NOMO-1 (cell line): ENCODE measurements around the gene BMPR1B.

Experiments
- DNase-seq, 2 experiments: peaks; one replicate each; lab custom pipeline; 2025; ENCODE audit not compliant: unreplicated experiment in 2 of 2; lab: John Stamatoyannopoulos, UW

Gene BMPR1B

DNA sequence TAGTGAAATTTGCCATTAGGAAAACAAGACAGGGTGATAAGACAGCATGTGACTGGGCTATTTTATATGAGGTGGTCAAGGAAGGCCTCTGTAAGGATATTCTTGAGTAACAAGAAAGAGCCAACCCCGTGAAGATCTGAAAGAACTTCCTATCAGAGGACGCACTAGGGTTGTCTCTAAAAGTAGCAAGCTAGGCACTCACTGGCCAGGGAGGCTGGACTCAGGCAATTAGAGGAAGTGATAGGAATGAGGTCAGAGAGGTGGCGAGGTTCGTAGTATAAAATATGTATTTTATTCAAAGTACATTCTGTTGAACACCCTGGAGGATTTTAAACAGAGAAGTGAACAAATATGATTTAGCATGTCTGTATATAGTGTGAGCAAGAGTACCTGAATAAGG, 4.6 kb downstream of the BMPR1B start:
- no peak for DNase-seq

DNA sequence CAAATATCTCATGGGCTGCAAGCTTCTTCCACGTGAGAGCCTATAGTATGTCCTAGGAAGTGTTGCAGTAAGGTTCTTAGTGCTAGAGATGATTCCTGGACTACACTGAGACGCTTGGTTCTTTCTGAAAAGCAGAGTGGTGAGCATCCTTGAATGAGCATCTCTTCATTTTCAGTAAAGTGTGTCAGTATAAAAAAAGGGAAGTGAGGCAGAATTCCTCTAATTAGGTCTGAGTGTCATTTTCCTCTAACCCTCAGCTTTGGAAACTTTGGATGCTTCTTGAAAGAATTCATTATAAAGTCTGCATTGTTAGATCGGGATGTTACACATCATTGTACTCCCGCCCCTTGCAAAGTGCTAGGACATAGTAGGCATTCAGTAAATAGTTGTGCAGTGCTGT, 5.2 kb downstream of the BMPR1B start:
- DNase-seq, result no peak

DNA sequence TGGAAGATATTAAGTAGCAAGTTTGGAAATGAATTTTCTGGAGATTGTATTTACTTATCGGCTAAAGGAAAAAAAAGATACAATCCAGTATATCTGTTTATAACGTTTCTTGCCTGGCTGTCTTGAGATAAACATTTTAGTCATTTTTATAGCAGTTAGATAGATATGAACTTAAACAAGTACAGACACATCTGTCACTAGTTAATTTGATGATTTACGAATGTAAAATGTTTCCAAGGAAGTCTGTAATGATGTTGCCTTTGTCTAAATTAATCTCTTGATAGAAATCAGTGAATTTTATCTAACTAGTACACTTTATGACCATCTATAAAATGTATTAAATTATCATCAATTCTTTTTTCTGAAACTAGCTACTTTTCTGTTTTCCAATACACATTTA, 5.7 kb downstream of the BMPR1B start:
- no peak for DNase-seq

DNA sequence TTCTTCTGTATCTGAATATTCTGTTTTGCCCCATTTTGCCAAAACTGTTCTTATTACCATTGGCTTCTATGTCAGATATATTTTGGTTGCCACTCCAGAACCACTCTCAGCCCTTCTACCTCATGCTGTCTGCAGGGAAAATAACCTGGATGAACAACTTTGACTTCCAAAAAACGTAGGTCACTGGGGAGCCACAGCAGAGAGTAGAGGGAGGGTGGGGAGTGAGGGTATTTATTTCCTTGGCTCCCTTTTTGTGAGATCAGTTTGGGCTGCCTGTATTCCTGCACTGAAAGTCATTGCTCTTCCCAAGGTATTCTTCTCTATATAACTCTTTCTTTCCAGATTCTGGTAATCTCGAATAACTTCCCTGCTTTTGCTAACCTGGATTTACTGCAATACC, 6.3 kb downstream of the BMPR1B start:
- DNase-seq, result no peak

DNA sequence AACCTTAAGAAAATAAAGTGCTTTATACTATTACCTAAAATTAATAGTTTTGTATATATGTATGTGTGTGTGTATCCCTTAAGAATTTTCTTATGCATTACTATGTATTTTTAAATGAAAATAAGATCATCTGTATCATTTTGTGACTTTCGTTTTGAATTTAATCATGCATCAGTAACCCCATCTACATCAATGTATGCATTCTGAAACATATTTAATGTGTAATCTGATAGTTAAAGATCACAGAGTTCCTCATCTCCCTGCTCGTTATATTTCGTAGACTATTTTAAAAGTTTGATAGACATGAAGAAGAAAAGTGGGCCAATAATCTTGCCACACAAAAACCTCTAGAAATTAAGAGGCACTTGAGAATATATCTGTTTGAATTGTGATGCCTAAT, 7.4 kb downstream of the BMPR1B start:
- DNase-seq, result no peak

GRCh38 chr4:94765648-94766047, 7.9 kb downstream of the BMPR1B start:
- no peak for DNase-seq

- DNase-seq, result no peak
Measured at GRCh38 chr4:94766856-94767255, 9.1 kb downstream of the BMPR1B start.

DNA sequence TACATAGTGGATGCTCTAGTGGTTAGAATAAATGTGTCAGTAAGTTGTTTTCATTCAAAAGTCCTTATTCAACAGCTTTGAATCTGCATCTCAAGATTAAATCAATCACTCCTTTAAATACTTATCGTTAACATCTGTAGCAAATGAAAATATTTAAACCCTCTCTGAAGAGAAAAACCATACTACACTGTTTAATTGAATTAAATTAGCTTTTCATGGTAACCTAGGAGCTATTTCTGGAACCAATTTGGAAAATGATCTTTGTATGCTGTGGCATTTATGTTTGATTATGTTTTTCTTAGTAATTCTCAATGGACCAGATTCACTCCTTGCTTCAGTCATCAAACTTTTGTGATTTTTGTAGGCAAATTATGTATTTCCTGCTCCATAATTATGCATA, 9.7 kb downstream of the BMPR1B start:
- no peak for DNase-seq

GRCh38 chr4:94782707-94783106, 25.0 kb downstream of the BMPR1B start:
- no peak for DNase-seq

- DNase-seq, result no peak
Measured at GRCh38 chr4:94791701-94792100, 33.9 kb downstream of the BMPR1B start.

DNA sequence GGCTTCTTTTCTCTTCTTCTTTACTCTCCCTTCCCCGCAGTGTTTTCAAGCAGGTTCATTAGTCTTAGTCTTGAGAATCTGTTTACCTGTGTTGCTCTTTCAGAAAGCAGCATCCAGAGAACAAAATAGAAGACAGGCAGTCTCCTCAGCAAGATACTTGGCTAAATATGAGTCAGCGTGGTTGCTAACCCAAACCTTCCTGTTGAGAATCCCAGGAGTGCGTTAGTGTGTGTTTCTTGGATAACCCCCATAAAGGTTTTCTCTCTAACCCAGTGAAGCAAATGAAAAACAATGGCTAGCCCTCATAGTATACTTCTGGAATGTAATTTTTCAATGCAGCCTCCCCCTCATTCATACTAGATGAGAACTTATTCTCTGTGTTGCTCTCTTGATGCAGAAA, 41.1 kb downstream of the BMPR1B start:
- no peak for DNase-seq

GRCh38 chr4:94801016-94801415, 43.3 kb downstream of the BMPR1B start:
- no peak for DNase-seq

- DNase-seq, result no peak
Measured at GRCh38 chr4:94802091-94802490, 44.3 kb downstream of the BMPR1B start.

- DNase-seq, result no peak
Measured at GRCh38 chr4:94803181-94803580, 45.4 kb downstream of the BMPR1B start.

DNA sequence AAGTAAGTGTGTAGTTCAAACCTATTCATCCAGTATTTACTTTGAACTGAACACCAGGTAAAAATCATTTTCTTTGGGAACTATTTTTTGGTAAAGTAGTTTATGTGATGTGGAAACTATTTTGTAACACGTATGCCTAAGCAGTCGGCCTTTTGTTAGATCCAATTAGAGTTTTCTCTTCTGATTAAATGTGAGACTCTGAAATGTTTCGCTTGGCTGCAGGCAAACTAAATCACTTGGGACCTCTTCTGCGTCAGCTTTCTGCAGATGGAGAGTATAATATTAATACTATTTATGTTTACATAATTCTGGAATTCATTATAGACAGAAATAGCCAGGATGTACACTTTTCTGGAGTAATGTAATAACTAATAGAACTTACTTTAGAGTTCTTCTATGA, 46.9 kb downstream of the BMPR1B start:
- no peak for DNase-seq

DNA sequence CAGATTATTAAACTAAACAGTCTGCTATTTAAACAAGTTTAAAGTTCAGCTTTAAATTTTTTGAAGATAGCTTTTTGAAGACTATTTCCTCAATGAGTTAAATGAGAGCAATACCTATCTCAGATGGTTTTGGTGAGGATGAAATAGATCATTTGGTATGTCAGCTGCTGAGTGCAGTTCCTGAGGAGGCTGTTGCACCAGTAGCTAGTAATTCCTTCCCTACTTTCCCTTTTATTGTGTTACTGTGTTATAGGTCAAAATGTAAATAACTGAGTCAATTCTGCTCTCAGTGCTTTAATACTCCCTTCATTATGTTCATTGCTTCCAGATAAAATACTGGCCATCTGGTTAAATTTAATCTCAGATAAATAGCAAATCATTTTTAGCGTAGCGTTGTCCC, 48.6 kb downstream of the BMPR1B start:
- no peak for DNase-seq

DNA sequence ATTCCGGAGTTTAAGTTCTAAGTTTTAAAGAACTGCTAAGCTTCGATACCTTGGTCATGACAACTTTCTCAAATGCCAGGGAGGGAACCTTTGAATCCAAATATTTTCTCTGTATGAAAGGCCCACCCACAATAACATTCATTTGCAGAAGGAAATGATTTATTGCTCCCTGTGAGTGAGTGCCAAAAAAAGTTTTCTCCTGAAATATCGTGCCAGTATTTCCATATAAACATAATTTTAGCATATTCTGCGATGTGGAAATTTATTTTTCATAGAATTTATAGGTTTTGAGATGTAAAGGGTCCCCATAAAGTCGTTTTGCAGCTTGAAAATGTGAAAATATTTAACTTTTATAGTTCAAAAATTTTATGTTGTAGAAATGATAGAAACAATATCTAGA, 53.9 kb downstream of the BMPR1B start:
- no peak for DNase-seq

- no peak for DNase-seq
Measured at GRCh38 chr4:94813221-94813620, 55.5 kb downstream of the BMPR1B start.

DNA sequence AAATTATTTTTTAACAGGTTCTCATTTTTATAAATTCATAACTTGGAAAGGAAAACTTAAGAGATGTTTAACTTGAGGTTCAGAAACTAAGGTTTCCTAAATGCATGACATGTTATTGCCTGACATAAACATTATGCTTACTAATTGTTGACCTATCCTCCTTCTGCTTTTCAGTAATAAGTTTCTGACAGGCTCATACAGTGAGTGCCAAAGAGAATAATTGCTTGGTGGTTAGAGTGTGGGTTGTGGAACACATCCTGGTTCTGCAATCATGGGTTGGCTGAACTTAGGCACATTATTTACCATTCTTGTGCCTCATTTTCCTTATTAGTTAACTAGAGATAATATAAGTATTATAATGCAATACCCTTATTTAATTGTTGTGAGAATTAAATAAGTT, 56.5 kb downstream of the BMPR1B start:
- no peak for DNase-seq

GRCh38 chr4:94819371-94820168, 61.8 kb downstream of the BMPR1B start:
- no peak for DNase-seq

DNA sequence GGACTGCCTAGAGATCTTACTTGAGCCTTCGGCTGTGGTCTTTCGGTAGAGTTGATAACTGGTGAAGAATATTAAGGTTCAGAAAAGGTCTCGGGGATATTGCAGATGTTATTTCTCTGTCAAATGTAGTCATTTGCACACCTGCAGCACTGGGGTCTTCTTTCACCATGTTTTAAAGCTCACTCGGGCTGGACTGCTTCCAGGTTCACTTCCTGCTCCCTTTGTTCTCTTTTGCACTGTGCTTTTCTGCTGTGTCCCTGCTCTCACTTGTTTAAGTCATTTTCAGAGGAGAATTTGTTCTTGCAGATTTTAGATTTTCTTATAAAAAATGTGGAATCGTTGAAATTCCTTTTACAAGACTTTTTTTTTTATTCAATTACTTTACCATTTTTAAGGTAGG, 68.5 kb downstream of the BMPR1B start:
- DNase-seq, result no peak

- DNase-seq, result no peak
Measured at GRCh38 chr4:94827481-94828110, 69.8 kb downstream of the BMPR1B start.

GRCh38 chr4:94828882-94829281, 71.1 kb downstream of the BMPR1B start:
- DNase-seq, result no peak
